Measurements from ENCODE around the gene HDHD3.

HDHD3 gene

DNA sequence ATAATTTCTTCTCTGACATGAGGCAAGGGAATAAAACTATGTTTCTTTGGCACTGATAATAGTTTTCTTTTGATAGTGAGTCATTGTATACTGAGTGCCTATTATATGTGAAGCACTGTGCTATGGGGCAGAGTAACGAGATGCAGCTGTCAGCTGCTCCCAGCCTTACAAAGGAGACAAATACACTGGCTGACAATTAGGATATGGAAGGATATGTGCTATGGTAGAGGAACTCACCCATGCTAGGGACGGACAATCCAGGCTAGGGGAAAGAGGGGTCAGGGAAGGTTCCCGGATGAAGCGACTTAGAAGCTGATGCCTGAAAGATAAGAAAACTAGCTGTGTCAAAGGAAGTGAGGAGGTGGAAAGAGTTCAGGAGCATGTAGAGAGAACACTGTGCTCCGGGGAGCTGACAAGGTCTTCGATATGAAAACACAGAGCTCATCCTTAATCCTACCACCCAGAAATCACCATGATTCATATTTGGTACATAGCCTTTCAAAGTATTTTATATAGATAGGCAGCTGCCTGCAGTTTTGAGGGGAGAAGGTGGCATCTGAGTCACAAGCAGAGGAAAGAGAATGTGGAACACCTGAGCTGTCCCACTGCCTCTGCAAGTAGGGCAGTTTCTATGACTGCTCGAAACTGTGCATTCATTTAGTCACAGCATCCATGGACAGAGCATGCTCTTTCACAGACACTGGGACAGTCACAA lies 15.3 kb downstream of the HDHD3 start:
- DNase-seq: no peak

GRCh38 chr9:113360242-113360842 lies 16.4 kb downstream of the HDHD3 start:
- DNase-seq: no peak

GRCh38 chr9:113359385-113359784 lies 17.4 kb downstream of the HDHD3 start:
- DNase-seq: no peak

DNA sequence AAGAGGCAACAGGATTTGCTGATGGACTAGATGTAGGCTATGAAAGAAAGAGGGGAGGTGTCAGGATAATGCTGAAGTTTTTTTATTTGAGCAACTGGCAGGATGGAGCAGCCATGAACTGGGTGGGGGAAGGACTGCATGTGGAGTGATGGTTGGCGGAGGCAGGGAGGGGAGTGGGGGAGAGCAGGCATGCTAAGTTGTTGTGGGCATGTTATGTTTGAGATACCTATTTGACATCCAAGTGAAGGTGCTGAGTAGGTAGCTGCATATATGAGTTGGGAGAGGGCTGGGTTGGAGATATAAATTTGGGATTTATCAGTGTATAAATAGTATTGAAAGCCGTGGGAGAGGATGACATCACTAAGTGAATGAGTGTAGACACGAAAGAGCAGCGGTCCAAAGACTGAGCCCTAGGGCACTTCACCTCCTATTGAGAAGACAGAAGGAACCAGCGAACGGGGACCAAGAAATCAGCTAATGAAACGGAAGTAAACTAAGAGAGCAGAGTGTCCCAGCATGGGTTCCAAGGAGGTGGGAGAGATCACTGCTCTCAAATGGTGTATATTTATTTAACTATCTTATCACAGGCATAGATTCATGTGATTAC lies 20.0 kb downstream of the HDHD3 start:
- no peak for DNase-seq

GRCh38 chr9:113355040-113355596 lies 21.7 kb downstream of the HDHD3 start:
- DNase-seq: no peak

DNA sequence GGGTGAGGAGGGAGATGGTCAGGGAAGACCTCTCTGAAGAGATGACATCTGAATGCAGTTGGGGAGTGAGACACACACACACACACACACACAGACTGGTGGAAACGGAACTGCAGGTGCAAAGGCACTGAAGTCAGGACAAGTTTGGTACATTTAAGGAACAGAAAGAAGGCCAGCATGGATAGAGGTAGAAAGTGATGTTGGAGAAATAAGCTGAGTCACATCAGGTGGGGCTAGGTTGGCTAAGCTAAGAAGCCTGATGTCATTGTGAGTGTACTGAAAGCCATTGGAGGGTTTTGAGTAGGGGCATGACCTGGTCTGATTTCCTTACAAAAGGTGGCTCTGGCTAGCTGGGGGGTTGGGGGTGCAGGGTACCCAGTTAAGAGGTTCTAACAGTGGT lies 24.4 kb downstream of the HDHD3 start:
- DNase-seq: no peak

DNA sequence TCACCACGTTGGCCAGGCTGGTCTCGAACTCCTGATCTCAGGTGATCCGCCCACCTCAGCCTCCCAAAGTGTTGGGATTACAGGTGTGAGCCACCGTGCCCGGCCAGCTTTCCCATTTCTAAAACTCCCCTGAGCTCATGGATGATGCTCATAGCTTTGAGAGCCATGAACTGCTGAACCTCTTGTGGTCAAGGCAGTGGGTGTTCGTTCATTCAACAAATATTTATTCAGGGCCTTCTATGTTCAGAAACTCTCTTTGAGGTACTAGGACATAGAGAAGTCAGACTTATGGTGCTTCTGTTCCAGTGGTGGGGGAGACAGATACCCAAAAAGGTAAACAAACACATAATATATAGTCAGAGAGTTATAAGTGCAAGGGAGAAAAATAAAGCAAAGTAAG lies 24.8 kb downstream of the HDHD3 start:
- no peak for DNase-seq

- no peak for DNase-seq
Measured at GRCh38 chr9:113350937-113351336, 25.8 kb downstream of the HDHD3 start.

GRCh38 chr9:113350107-113350661 lies 26.6 kb downstream of the HDHD3 start:
- no peak for DNase-seq

GRCh38 chr9:113349445-113350094 lies 27.2 kb downstream of the HDHD3 start, which contains the start of gene BSPRY:
Gene BSPRY, plus strand, starts transcription at chr9:113349541. Its CDS starts 39 bp downstream, at chr9:113349580.
- DNase-seq: no peak

DNA sequence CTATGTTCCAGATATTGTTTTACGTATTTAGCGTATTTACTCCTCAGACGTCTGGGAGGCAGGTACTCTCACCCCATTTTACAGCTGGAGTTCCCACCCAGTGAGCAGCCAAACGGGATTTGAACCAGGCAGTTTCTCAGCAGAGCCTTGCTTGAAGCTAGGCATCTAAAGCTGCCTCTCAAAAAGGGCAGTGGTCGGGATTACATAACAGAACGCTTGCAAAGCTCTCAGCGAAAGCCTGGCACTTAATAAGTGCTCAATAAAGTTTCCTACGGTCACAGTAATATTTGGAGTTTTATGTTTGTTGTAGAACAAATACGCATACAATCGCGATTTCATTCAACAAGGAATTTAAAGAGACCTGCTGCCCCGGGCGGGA lies 27.7 kb downstream of the HDHD3 start:
- DNase-seq: no peak

DNA sequence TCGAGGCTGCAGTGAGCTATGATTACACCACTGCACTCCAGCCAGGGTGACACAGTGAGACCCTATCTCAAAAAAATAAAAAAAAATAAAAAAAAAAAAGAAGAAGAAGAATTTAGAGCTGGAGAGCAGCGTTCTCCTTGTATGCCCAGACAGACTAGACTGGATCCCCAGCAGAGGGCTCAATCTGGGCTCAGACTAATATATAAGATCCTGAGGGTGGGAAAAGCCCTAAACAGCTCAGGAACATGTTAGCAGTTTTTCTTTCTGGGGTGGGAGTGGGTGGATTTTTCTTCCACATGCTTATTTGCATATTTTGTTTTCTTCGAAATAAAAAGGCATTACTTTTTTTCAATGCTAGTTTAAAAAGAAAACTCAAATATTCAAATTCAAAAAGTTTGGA lies 28.3 kb downstream of the HDHD3 start:
- DNase-seq: no peak

DNA sequence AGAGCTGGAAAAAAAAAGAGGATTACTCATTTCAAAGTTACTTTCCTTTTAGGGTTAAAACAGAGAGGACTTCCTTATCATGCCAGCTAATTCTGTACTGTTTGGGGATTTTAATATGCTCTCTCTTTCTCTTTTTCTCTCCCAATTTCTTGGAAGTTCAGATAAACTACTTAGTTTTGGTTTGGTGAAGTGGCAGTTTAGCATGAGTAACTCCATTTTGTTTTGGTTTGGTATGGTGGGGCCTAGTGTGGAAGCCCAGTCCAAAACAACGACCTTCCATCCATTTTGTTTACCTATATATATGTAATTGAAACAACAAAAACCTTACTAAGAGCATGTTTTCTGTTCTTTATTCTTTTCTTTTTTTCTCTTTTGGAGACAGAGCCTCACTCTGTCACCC lies 31.1 kb downstream of the HDHD3 start:
- no peak for DNase-seq

GRCh38 chr9:113345190-113345589 lies 31.6 kb downstream of the HDHD3 start:
- no peak for DNase-seq

DNA sequence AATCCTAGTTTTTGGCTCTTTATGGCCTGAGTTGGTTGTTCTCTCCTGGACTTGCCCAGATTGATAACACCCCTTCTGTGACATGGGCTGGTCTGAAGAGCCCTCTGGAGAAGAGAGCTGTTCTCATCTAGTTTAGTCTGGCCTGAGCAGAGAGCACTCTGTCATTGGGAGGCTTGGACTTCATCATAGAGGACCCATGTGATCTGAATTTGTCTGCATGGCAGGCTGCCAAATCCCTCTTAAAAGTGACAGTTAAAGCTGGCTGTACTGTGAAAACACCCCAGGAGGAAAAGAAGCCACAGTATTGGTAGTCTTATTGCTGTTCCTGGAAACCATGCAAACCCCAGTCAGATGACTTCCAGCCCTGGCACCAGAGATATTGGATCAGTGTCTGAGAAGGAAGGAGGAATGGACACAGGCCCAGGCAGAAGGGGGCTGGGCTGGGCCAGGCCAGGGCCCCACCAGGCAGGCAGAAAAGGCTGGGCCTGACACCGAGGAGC lies 33.0 kb downstream of the HDHD3 start:
- DNase-seq: no peak

DNA sequence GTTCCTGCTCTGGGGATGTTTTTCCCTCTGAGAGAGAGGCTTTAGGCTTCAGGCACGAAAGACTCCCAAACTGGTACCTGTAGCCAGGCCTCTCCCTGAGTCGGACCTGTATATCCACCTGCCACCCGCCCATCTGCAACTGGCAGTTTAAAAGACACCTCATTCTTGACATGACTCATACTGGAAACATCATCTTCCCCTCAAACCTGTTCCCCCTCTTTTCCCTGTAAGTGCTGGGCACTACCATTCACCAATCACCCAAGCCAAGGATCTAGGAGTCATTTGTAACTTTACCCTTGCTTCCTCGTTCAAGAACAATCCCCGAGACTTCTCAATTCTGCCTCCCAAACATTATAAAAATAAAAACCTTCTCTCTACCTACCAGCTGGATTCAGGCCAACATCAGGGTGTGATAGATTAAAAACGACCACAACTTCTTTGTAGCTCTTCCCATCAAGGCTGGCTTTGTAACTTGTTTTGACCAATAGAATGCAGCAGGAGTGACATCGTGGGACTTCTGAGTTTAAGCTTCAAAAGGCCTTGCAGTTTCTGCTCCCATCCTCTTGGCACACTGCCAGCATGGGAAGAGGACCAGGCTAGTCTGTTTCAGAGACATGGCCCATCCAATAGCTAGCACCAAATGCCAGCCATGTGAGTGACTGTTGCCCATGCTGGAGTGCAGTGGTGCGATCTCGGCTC lies 34.9 kb downstream of the HDHD3 start:
- DNase-seq: no peak

- peak; percentile 69 for DNase-seq
Measured at GRCh38 chr9:113340011-113340699, 36.6 kb downstream of the HDHD3 start, which contains the start of gene WDR31. Gene WDR31, minus strand, starts transcription at chr9:113340275. Its CDS starts 8,253 bp downstream, at chr9:113332022.

DNA sequence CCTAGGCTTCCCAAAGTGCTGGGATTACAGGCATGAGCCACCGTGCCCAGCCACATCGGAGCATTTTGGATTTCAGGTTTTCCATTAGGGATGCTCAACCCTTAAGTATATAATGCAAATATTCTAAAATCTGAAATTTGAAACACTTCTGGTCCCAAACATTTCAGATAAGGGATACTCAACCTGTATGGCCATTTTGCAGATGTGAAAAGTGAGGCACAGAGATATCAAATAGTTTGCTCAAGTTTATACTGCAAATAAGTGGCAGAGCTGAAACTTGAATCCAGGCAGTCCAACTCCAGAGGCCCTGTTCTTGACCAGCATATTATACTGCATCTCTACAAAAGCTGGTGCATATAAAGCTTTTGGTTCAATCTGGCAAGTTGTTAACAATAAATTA lies 39.1 kb downstream of the HDHD3 start:
- no peak for DNase-seq

GRCh38 chr9:113331780-113332179 lies 45.0 kb downstream of the HDHD3 start:
- DNase-seq: no peak

DNA sequence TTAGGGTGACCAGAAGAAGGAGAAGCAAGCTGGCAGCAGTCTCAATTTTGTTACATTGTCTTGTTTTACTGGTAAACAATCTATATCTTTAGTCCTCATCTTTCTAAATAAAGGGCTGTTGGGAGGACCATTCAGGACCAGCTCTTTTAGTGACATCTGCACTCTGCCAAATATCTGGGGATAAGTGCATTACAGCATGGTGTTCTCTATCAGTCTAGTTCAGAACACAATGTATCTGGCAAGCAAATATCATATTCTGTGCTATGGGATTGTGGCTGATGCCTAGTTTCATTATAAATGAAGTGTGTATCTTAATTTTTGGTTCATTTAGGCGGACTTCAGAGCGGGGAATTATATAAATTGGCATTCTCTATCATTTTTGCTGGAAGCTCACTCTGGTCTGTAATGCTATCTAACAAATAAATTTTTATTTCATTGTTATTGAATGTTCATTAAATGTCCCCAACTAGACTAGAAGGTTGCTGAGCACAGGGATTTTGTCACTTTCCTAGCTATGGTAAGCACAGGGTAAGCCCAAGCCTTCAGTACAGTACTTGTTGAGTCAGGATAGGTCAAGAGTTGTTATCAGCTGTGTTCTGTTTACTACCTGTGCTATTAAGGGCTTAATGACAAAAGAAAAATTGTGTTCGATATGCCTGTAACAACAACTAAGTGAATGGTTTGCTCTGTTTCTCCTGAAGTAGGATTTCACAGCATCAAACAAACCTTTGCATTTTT lies 48.6 kb downstream of the HDHD3 start:
- DNase-seq: no peak

DNA sequence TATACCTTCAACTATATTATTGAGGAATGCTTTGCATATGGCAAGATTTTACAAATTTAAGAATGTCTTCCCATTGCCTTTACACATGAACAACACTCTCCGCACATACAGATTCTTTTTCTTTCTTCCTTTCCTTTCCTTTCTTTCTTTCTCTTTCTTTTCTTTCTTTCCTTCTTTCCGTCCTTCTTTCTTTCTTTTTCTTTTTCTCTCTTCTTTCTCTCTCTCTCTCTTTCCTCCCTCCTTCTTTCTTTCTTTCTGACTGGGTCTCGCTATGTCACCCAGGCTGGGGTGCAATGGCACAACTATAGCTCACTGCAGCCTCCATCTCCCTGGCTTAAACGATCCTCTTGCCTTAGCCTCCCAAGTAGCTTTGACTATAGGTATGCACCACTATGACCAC lies 50.6 kb downstream of the HDHD3 start:
- no peak for DNase-seq
